SH-SY5Y (cell line): ENCODE measurements around the gene HERPUD1.

Experiments used
- GATA2 ChIP-seq: IDR thresholded peaks from 2 replicates; pipeline ENCODE4 v1.6.1; 2011; ENCODE audit warnings: mild to moderate bottlenecking, low read depth, low read length
- GATA3 ChIP-seq: IDR thresholded peaks from 2 replicates; pipeline ENCODE4 v1.6.1; 2011; ENCODE audit warnings: low read depth, mild to moderate bottlenecking, low read length, moderate library complexity

GRCh38 chr16:56956756-56957155 is 24.8 kb downstream of the HERPUD1 start:
- TF ChIP-seq GATA2 (no peak), GATA3 (no peak)
